IPS-15b (cell line): ENCODE results near the gene HPS3.

Experiments used
- H3K27me3 ChIP-seq: one replicate; pipeline ENCODE4 v1.6.1; 2013; ENCODE audit warnings: low read length; ENCODE audit not compliant: control insufficient read depth, insufficient read depth
- H3K36me3 ChIP-seq: one replicate; pipeline ENCODE4 v1.6.1; 2013; ENCODE audit warnings: low read length; ENCODE audit not compliant: control insufficient read depth, insufficient read depth
- H3K4me1 ChIP-seq: one replicate; pipeline ENCODE4 v1.6.1; 2013; ENCODE audit warnings: mild to moderate bottlenecking, low read length; ENCODE audit not compliant: control insufficient read depth, insufficient read depth
- H3K4me3 ChIP-seq: one replicate; pipeline ENCODE4 v1.5.1; 2013; ENCODE audit warnings: low read depth, low read length
- H3K9ac ChIP-seq: one replicate; pipeline ENCODE4 v1.6.1; 2013; ENCODE audit warnings: low read depth, mild to moderate bottlenecking, low read length
- H3K9me3 ChIP-seq: one replicate; pipeline ENCODE4 v1.6.1; 2013; ENCODE audit warnings: mild to moderate bottlenecking, low read length; ENCODE audit not compliant: control insufficient read depth, insufficient read depth

The HPS3 gene

GRCh38 chr3:149129326-149130205, at the start of gene HPS3:
HPS3 (plus strand) TSS chr3:149129638; CDS start chr3:149129724, 86 bp downstream.
- no peaks in the 10 kb centered on the region for H3K27me3 ChIP-seq
- H3K9ac ChIP-seq: peak within 1 kb of the TSS; percentile 80
- H3K4me3 ChIP-seq: peak within 1 kb of the TSS; percentile 88
- no peaks in the 10 kb centered on the region for H3K36me3 ChIP-seq
- H3K9me3 ChIP-seq: no peaks in the 10 kb centered on the region
- H3K4me1 ChIP-seq: peaks cover 19% of the 10 kb centered on the region

GRCh38 chr3:149080011-149080698, 49.3 kb upstream of the HPS3 start:
- Histone ChIP-seq H3K27me3 (no peaks in the 10 kb centered on the region), H3K36me3 (no peaks in the 10 kb centered on the region), H3K9me3 (no peaks in the 10 kb centered on the region), H3K9ac (no peak overlapping the region), H3K4me3 (no peak overlapping the region), H3K4me1 (no peaks in the 10 kb centered on the region)

- H3K4me3 ChIP-seq: no peak overlapping the region
- no peaks in the 10 kb centered on the region for H3K27me3 ChIP-seq
- H3K36me3 ChIP-seq: no peaks in the 10 kb centered on the region
- H3K9me3 ChIP-seq: no peaks in the 10 kb centered on the region
- no peaks in the 10 kb centered on the region for H3K4me1 ChIP-seq
- H3K9ac ChIP-seq: no peak overlapping the region
These were observed 48.7 kb upstream of the HPS3 start for GRCh38 chr3:149080699-149081091.

GRCh38 chr3:149081772-149082171, 47.7 kb upstream of the HPS3 start:
- Histone ChIP-seq H3K4me1 (no peaks in the 10 kb centered on the region), H3K9ac (no peak overlapping the region), H3K36me3 (no peaks in the 10 kb centered on the region), H3K4me3 (no peak overlapping the region), H3K9me3 (no peaks in the 10 kb centered on the region), H3K27me3 (no peaks in the 10 kb centered on the region)

- Histone ChIP-seq H3K9me3 (peaks cover 4% of the 10 kb centered on the region), H3K9ac (peak overlapping the region; percentile 73), H3K27me3 (peaks cover 6% of the 10 kb centered on the region), H3K4me3 (peak overlapping the region; percentile 79), H3K36me3 (no peaks in the 10 kb centered on the region), H3K4me1 (no peaks in the 10 kb centered on the region)
These were observed 43.6 kb upstream of the HPS3 start for GRCh38 chr3:149085828-149086231.

- Histone ChIP-seq H3K9ac (peak within 1 kb of the TSS; percentile 73), H3K9me3 (peaks cover 4% of the 10 kb centered on the region), H3K4me3 (peak within 1 kb of the TSS; percentile 79), H3K27me3 (peaks cover 6% of the 10 kb centered on the region), H3K36me3 (no peaks in the 10 kb centered on the region), H3K4me1 (no peaks in the 10 kb centered on the region)
These were observed 43.0 kb upstream of the HPS3 start, which contains the start of gene HLTF for GRCh38 chr3:149086232-149086988. HLTF (minus strand) TSS chr3:149086533; CDS start chr3:149086336, 197 bp downstream.

- H3K36me3 ChIP-seq: no peaks in the 10 kb centered on the region
- peaks cover 4% of the 10 kb centered on the region for H3K9me3 ChIP-seq
- peaks cover 6% of the 10 kb centered on the region for H3K27me3 ChIP-seq
- H3K4me1 ChIP-seq: no peaks in the 10 kb centered on the region
- no peak overlapping the region for H3K9ac ChIP-seq
- H3K4me3 ChIP-seq: no peak overlapping the region
These were observed 42.2 kb upstream of the HPS3 start for GRCh38 chr3:149087208-149087607.

- Histone ChIP-seq H3K27me3 (peaks cover 6% of the 10 kb centered on the region), H3K36me3 (no peaks in the 10 kb centered on the region), H3K4me1 (no peaks in the 10 kb centered on the region), H3K9me3 (peaks cover 4% of the 10 kb centered on the region), H3K9ac (no peak overlapping the region), H3K4me3 (no peak overlapping the region)
These were observed 40.0 kb upstream of the HPS3 start for GRCh38 chr3:149089395-149089794.

GRCh38 chr3:149090461-149090860, 39.0 kb upstream of the HPS3 start:
- peaks cover 4% of the 10 kb centered on the region for H3K9me3 ChIP-seq
- H3K9ac ChIP-seq: no peak overlapping the region
- H3K27me3 ChIP-seq: peaks cover 6% of the 10 kb centered on the region
- H3K4me3 ChIP-seq: no peak overlapping the region
- no peaks in the 10 kb centered on the region for H3K4me1 ChIP-seq
- no peaks in the 10 kb centered on the region for H3K36me3 ChIP-seq

GRCh38 chr3:149090907-149091306, 38.5 kb upstream of the HPS3 start:
- peaks cover 4% of the 10 kb centered on the region for H3K9me3 ChIP-seq
- H3K36me3 ChIP-seq: no peaks in the 10 kb centered on the region

GRCh38 chr3:149091983-149092382, 37.5 kb upstream of the HPS3 start:
- peaks cover 1% of the 10 kb centered on the region for H3K9me3 ChIP-seq
- H3K4me1 ChIP-seq: no peaks in the 10 kb centered on the region
- no peak overlapping the region for H3K4me3 ChIP-seq
- no peak overlapping the region for H3K9ac ChIP-seq
- peaks cover 4% of the 10 kb centered on the region for H3K27me3 ChIP-seq
- no peaks in the 10 kb centered on the region for H3K36me3 ChIP-seq

More at GRCh38 chr3:149090907-149091306, 38.5 kb upstream of the HPS3 start:
- no peaks in the 10 kb centered on the region for H3K4me1 ChIP-seq
- H3K27me3 ChIP-seq: peaks cover 6% of the 10 kb centered on the region
- no peak overlapping the region for H3K9ac ChIP-seq
- H3K4me3 ChIP-seq: no peak overlapping the region
